ENCODE data around the gene IGFBP5.

Gene IGFBP5

GRCh38 chr2:216624251-216624650 is 71.1 kb downstream of the IGFBP5 start:
- WGBS, 2 experiments, result 95 to 100% methylated on average over 1 to 2 of the region's 2 CpGs
- no peaks in the 10 kb centered on the region for H3K27me3 ChIP-seq (ENCODE audit: control insufficient read depth, insufficient read depth, low read length, poor library complexity, severe bottlenecking)

DNA sequence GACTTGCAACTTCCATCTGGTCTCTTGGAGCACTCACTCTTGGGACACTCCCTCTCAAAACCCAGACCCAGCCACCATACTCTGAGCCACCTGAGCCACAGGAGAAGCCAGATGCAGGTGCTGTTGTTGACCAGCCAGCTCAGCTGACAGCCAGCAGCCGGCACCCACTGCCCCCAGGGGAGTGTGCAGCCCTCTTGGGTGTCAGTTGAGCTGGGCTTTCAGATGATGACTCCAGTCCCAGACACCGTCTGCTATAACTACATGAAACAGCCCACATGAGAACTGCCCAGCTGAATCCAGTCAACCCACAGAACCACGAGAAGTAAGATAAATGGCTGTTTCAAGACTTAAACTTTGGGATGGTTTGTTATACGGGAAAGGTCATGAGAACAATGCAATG is 72.8 kb downstream of the IGFBP5 start:
- Histone ChIP-seq H3K27ac (ENCODE audit: insufficient read depth, low read depth, low read length, poor library complexity, severe bottlenecking) (no peak overlapping the region), H3K4me1 (ENCODE audit: control insufficient read depth, insufficient read depth, low read length) (peaks cover 30% of the 10 kb centered on the region), H3K9me3 (ENCODE audit: control insufficient read depth, low read length) (no peaks in the 10 kb centered on the region), H3K36me3 (ENCODE audit: control insufficient read depth, insufficient read depth, low read length) (no peaks in the 10 kb centered on the region), H3K4me3 (ENCODE audit: insufficient read depth, low read depth, low read length) (no peak overlapping the region), H3K27me3 (ENCODE audit: control insufficient read depth, insufficient read depth, low read length, poor library complexity, severe bottlenecking) (no peaks in the 10 kb centered on the region)
- WGBS, 2 experiments, result 93 to 98% methylated on average over 4 of the region's 4 CpGs

More at GRCh38 chr2:216624251-216624650, 71.1 kb downstream of the IGFBP5 start:
- peaks cover 23% of the 10 kb centered on the region for H3K4me1 ChIP-seq (ENCODE audit: control insufficient read depth, insufficient read depth, low read length)
- H3K4me3 ChIP-seq (ENCODE audit: insufficient read depth, low read depth, low read length), result no peak overlapping the region
- no peaks in the 10 kb centered on the region for H3K9me3 ChIP-seq (ENCODE audit: control insufficient read depth, low read length)
- no peaks in the 10 kb centered on the region for H3K36me3 ChIP-seq (ENCODE audit: control insufficient read depth, insufficient read depth, low read length)
- H3K27ac ChIP-seq (ENCODE audit: insufficient read depth, low read depth, low read length, poor library complexity, severe bottlenecking), result no peak overlapping the region
